Testis (tissue), 2 donors: Measurements from ENCODE around the gene NUP50.

ENCODE experiments used
- POLR2A ChIP-seq: fragments of 450-650 bp; IDR thresholded peaks from one replicate; pipeline ENCODE4 v1.6.1; 2017; ENCODE audit warnings: antibody characterized with exemption, mild to moderate bottlenecking, moderate library complexity
- TF ChIP-seq, protein P1 (sequence below), 3 experiments: fragments of 450-650 bp in 2 of 3; fragments of 200-600 bp in 1 of 3; sonication (generic) in 1 of 3; IDR thresholded peaks; one replicate each; pipeline ENCODE4 v1.5.1; 2016 to 2019; ENCODE audit warnings: antibody characterized with exemption in 3 of 3, mild to moderate bottlenecking in 2 of 3, moderate library complexity in 1 of 3

DNA sequence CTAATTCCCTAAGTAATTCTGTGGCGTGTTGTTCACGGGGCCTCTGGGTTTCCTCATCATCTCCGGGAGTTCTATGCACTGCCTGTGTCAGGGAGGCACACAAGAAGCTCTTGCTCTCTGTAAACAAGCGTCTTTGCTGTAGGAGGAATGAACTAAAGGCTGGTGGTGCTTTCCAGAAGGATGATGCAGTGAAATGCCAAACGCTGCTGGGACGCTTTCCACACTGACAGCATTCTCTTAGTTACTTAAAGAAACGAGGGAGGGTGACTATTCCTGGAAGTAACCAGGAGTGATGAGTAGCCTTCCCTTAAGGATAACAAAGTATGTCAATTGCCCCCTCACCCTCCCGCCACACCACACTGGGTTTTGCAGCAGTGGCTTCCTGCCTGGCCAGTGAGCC is 38.5 kb upstream of the NUP50 start:
- TF ChIP-seq, protein P1, sequence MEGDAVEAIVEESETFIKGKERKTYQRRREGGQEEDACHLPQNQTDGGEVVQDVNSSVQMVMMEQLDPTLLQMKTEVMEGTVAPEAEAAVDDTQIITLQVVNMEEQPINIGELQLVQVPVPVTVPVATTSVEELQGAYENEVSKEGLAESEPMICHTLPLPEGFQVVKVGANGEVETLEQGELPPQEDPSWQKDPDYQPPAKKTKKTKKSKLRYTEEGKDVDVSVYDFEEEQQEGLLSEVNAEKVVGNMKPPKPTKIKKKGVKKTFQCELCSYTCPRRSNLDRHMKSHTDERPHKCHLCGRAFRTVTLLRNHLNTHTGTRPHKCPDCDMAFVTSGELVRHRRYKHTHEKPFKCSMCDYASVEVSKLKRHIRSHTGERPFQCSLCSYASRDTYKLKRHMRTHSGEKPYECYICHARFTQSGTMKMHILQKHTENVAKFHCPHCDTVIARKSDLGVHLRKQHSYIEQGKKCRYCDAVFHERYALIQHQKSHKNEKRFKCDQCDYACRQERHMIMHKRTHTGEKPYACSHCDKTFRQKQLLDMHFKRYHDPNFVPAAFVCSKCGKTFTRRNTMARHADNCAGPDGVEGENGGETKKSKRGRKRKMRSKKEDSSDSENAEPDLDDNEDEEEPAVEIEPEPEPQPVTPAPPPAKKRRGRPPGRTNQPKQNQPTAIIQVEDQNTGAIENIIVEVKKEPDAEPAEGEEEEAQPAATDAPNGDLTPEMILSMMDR (IDR thresholded peaks at IDR 0.05): no peak
- TF ChIP-seq POLR2A: no peak
